Hepatic stellate cell (primary cell): ENCODE results near the gene ASB1.
A peak's percentile ranks its signal among the peaks of the same experiment; 100 is the strongest.
"Not testable (repeated sequence)": the region's sequence is repeated elsewhere in the genome, so short reads cannot be mapped to it uniquely, and the experiment has no call there.

Source experiments
- DNase-seq: peaks from one replicate; pipeline ENCODE4 v3.0.0; 2011; ENCODE audit warnings: low spot score

ASB1 gene

GRCh38 chr2:238423561-238424312 is 3.0 kb upstream of the ASB1 start:
- peak; percentile 68 for DNase-seq

- DNase-seq = no peak
Measured at GRCh38 chr2:238424313-238424700, 2.4 kb upstream of the ASB1 start.

- no peak for DNase-seq
Measured at GRCh38 chr2:238425505-238425978, 1.2 kb upstream of the ASB1 start.

- DNase-seq = peak; percentile 81
Measured at GRCh38 chr2:238425979-238426567, 654 bp upstream of the ASB1 start.

GRCh38 chr2:238427435-238428162 is 872 bp downstream of the ASB1 start:
- DNase-seq = no peak

- DNase-seq = no peak
Measured at GRCh38 chr2:238428866-238429265, 2.1 kb downstream of the ASB1 start.

GRCh38 chr2:238430781-238431180 is 4.1 kb downstream of the ASB1 start:
- no peak for DNase-seq

- no peak for DNase-seq
Measured at GRCh38 chr2:238431456-238431855, 4.7 kb downstream of the ASB1 start.

GRCh38 chr2:238433300-238433915 is 6.7 kb downstream of the ASB1 start:
- DNase-seq = no peak

- DNase-seq = peak; percentile 82
Measured at GRCh38 chr2:238433941-238434845, 7.5 kb downstream of the ASB1 start.

GRCh38 chr2:238434846-238435751 is 8.4 kb downstream of the ASB1 start:
- DNase-seq = no peak

- no peak for DNase-seq
Measured at GRCh38 chr2:238435752-238436096, 9.0 kb downstream of the ASB1 start.

- DNase-seq = peak; percentile 86
Measured at GRCh38 chr2:238438856-238439849, 12.4 kb downstream of the ASB1 start.

GRCh38 chr2:238439917-238440316 is 13.2 kb downstream of the ASB1 start:
- no peak for DNase-seq

- DNase-seq = no peak
Measured at GRCh38 chr2:238440331-238440730, 13.6 kb downstream of the ASB1 start.

GRCh38 chr2:238440767-238441166 is 14.0 kb downstream of the ASB1 start:
- DNase-seq = no peak

- no peak for DNase-seq
Measured at GRCh38 chr2:238441262-238442114, 14.8 kb downstream of the ASB1 start.

GRCh38 chr2:238442257-238442656 is 15.5 kb downstream of the ASB1 start:
- not testable (repeated sequence) for DNase-seq
